ENCODE results near the gene KRT40.

Gene KRT40

GRCh38 chr17:40952154-40952553, 32.0 kb downstream of the KRT40 start:
- H3K23ac ChIP-seq (ENCODE audit: low read depth, low read length, poor library complexity): no peak overlapping the region
- H3K18ac ChIP-seq (ENCODE audit: low read length): no peak overlapping the region
- H3K4ac ChIP-seq (ENCODE audit: low read length): no peak overlapping the region
- no peak overlapping the region for H3K4me3 ChIP-seq (ENCODE audit: low read length in 2 of 2)
- H2AFZ ChIP-seq (ENCODE audit: low read length): no peak overlapping the region
- peaks cover 0 to 1% of the 10 kb centered on the region in 2 donors for H3K4me1 ChIP-seq (ENCODE audit: control insufficient read depth in 2 of 2, insufficient read depth in 1 of 2, low read depth in 1 of 2, low read length in 2 of 2)
- WGBS, 2 donors (ENCODE audit: extremely low coverage in 2 of 2, insufficient read length in 2 of 2, insufficient replicate concordance in 1 of 2): no CpG with 5 or more reads among the region's 2 CpGs
- no peak overlapping the region for H2AK5ac ChIP-seq (ENCODE audit: low read depth, low read length)
- H3K27ac ChIP-seq (replicated peaks; ENCODE audit: low read length): no peak overlapping the region
- no peak overlapping the region for H4K8ac ChIP-seq (ENCODE audit: low read depth, low read length)
- H3K14ac ChIP-seq (ENCODE audit: low read length): no peak overlapping the region
- no peak overlapping the region for H2BK120ac ChIP-seq (ENCODE audit: low read depth, low read length)
- DNase-seq (ENCODE audit: low spot score): no peak
- H4K91ac ChIP-seq (ENCODE audit: low read depth, low read length, poor library complexity): no peak overlapping the region
- H3K36me3 ChIP-seq (replicated peaks in 1 of 2; ENCODE audit: control insufficient read depth in 2 of 2, insufficient read depth in 2 of 2, low read length in 2 of 2): no peaks in the 10 kb centered on the region
- H3K79me1 ChIP-seq (ENCODE audit: low read depth, low read length): no peaks in the 10 kb centered on the region
- peaks cover 0 to 7% (median 0%) of the 10 kb centered on the region in 3 experiments for H3K27me3 ChIP-seq (ENCODE audit: control insufficient read depth in 3 of 3, insufficient read depth in 3 of 3, low read depth in 1 of 3, low read length in 3 of 3)
- H3K9me3 ChIP-seq (replicated peaks in 1 of 2; ENCODE audit: control insufficient read depth in 2 of 2, insufficient read depth in 1 of 2, low read depth in 1 of 2, low read length in 2 of 2): no peaks in the 10 kb centered on the region
- H3K4me2 ChIP-seq (ENCODE audit: insufficient read depth, low read length, poor library complexity, severe bottlenecking): no peak overlapping the region
- no peak overlapping the region for H3K9ac ChIP-seq (ENCODE audit: low read depth, low read length, poor library complexity)
- no peak overlapping the region for H2BK15ac ChIP-seq (ENCODE audit: low read length)
- H2BK5ac ChIP-seq (ENCODE audit: low read length): no peak overlapping the region
- H2BK12ac ChIP-seq (ENCODE audit: low read length): no peak overlapping the region

- no peak overlapping the region for H3K14ac ChIP-seq (ENCODE audit: low read length)
- H3K79me1 ChIP-seq (ENCODE audit: low read depth, low read length): no peaks in the 10 kb centered on the region
- H2AFZ ChIP-seq (ENCODE audit: low read length): no peak overlapping the region
- H2BK5ac ChIP-seq (ENCODE audit: low read length): no peak overlapping the region
- no peak overlapping the region for H3K4me2 ChIP-seq (ENCODE audit: insufficient read depth, low read length, poor library complexity, severe bottlenecking)
- no peak overlapping the region for H4K8ac ChIP-seq (ENCODE audit: low read depth, low read length)
- peaks cover 0 to 7% (median 0%) of the 10 kb centered on the region in 3 experiments for H3K27me3 ChIP-seq (ENCODE audit: control insufficient read depth in 3 of 3, insufficient read depth in 3 of 3, low read depth in 1 of 3, low read length in 3 of 3)
- H3K4ac ChIP-seq (ENCODE audit: low read length): no peak overlapping the region
- H3K4me1 ChIP-seq (ENCODE audit: control insufficient read depth in 2 of 2, insufficient read depth in 1 of 2, low read depth in 1 of 2, low read length in 2 of 2): peaks cover 0 to 3% of the 10 kb centered on the region in 2 donors
- H3K9me3 ChIP-seq (replicated peaks in 1 of 2; ENCODE audit: control insufficient read depth in 2 of 2, insufficient read depth in 1 of 2, low read depth in 1 of 2, low read length in 2 of 2): no peaks in the 10 kb centered on the region
- H3K27ac ChIP-seq (replicated peaks; ENCODE audit: low read length): no peak overlapping the region
- H2BK12ac ChIP-seq (ENCODE audit: low read length): no peak overlapping the region
- no peak overlapping the region for H4K91ac ChIP-seq (ENCODE audit: low read depth, low read length, poor library complexity)
- H3K23ac ChIP-seq (ENCODE audit: low read depth, low read length, poor library complexity): no peak overlapping the region
- no peaks in the 10 kb centered on the region for H3K36me3 ChIP-seq (replicated peaks in 1 of 2; ENCODE audit: control insufficient read depth in 2 of 2, insufficient read depth in 2 of 2, low read length in 2 of 2)
- no peak overlapping the region for H2AK5ac ChIP-seq (ENCODE audit: low read depth, low read length)
- H2BK120ac ChIP-seq (ENCODE audit: low read depth, low read length): no peak overlapping the region
- H3K9ac ChIP-seq (ENCODE audit: low read depth, low read length, poor library complexity): no peak overlapping the region
- H3K18ac ChIP-seq (ENCODE audit: low read length): no peak overlapping the region
- no peak for DNase-seq (ENCODE audit: low spot score)
- H3K4me3 ChIP-seq (ENCODE audit: low read length in 2 of 2): no peak overlapping the region
- no peak overlapping the region for H2BK15ac ChIP-seq (ENCODE audit: low read length)
- no CpG with 5 or more reads among the region's 2 CpGs for WGBS, 2 donors (ENCODE audit: extremely low coverage in 2 of 2, insufficient read length in 2 of 2, insufficient replicate concordance in 1 of 2)
These were observed 33.0 kb downstream of the KRT40 start for GRCh38 chr17:40951011-40951622.

- no peaks in the 10 kb centered on the region for H3K79me1 ChIP-seq (ENCODE audit: low read depth, low read length)
These were observed 34.0 kb downstream of the KRT40 start for GRCh38 chr17:40950176-40950575.

GRCh38 chr17:40949418-40949817, 34.7 kb downstream of the KRT40 start:
- no peak overlapping the region for H4K8ac ChIP-seq (ENCODE audit: low read depth, low read length)
- no CpG with 5 or more reads among the region's 10 CpGs for WGBS, 2 donors (ENCODE audit: extremely low coverage in 2 of 2, insufficient read length in 2 of 2, insufficient replicate concordance in 1 of 2)
- H3K27me3 ChIP-seq (ENCODE audit: control insufficient read depth in 3 of 3, insufficient read depth in 3 of 3, low read depth in 1 of 3, low read length in 3 of 3): peaks cover 0 to 7% (median 0%) of the 10 kb centered on the region in 3 experiments
- peak; percentile 18 for DNase-seq (ENCODE audit: low spot score)
- H3K4me3 ChIP-seq (ENCODE audit: low read length in 2 of 2): no peak overlapping the region
- no peak overlapping the region for H3K23ac ChIP-seq (ENCODE audit: low read depth, low read length, poor library complexity)
- H3K27ac ChIP-seq (replicated peaks; ENCODE audit: low read length): peak overlapping the region; percentile 22
- H3K18ac ChIP-seq (ENCODE audit: low read length): no peak overlapping the region
- H3K9ac ChIP-seq (ENCODE audit: low read depth, low read length, poor library complexity): no peak overlapping the region
- H2BK12ac ChIP-seq (ENCODE audit: low read length): no peak overlapping the region
- H3K79me1 ChIP-seq (ENCODE audit: low read depth, low read length): no peaks in the 10 kb centered on the region
- H3K9me3 ChIP-seq (replicated peaks in 1 of 2; ENCODE audit: control insufficient read depth in 2 of 2, insufficient read depth in 1 of 2, low read depth in 1 of 2, low read length in 2 of 2): no peaks in the 10 kb centered on the region
- no peaks in the 10 kb centered on the region for H3K36me3 ChIP-seq (replicated peaks in 1 of 2; ENCODE audit: control insufficient read depth in 2 of 2, insufficient read depth in 2 of 2, low read length in 2 of 2)
- peak overlapping the region; percentile 8 for H2AFZ ChIP-seq (ENCODE audit: low read length)
- no peak overlapping the region for H2AK5ac ChIP-seq (ENCODE audit: low read depth, low read length)
- no peak overlapping the region for H2BK120ac ChIP-seq (ENCODE audit: low read depth, low read length)
- no peak overlapping the region for H2BK15ac ChIP-seq (ENCODE audit: low read length)
- H3K4ac ChIP-seq (ENCODE audit: low read length): no peak overlapping the region
- H4K91ac ChIP-seq (ENCODE audit: low read depth, low read length, poor library complexity): no peak overlapping the region
- no peak overlapping the region for H3K14ac ChIP-seq (ENCODE audit: low read length)
- H3K4me1 ChIP-seq (ENCODE audit: control insufficient read depth in 2 of 2, insufficient read depth in 1 of 2, low read depth in 1 of 2, low read length in 2 of 2): peaks cover 0 to 9% of the 10 kb centered on the region in 2 donors
- no peak overlapping the region for H2BK5ac ChIP-seq (ENCODE audit: low read length)
- H3K4me2 ChIP-seq (ENCODE audit: insufficient read depth, low read length, poor library complexity, severe bottlenecking): no peak overlapping the region

More at GRCh38 chr17:40950176-40950575, 34.0 kb downstream of the KRT40 start:
- H3K4me3 ChIP-seq (ENCODE audit: low read length in 2 of 2): no peak overlapping the region
- no peak overlapping the region for H2BK15ac ChIP-seq (ENCODE audit: low read length)
- H3K18ac ChIP-seq (ENCODE audit: low read length): no peak overlapping the region
- no peak overlapping the region for H2BK120ac ChIP-seq (ENCODE audit: low read depth, low read length)
- no peaks in the 10 kb centered on the region for H3K36me3 ChIP-seq (replicated peaks in 1 of 2; ENCODE audit: control insufficient read depth in 2 of 2, insufficient read depth in 2 of 2, low read length in 2 of 2)
- H3K9me3 ChIP-seq (replicated peaks in 1 of 2; ENCODE audit: control insufficient read depth in 2 of 2, insufficient read depth in 1 of 2, low read depth in 1 of 2, low read length in 2 of 2): no peaks in the 10 kb centered on the region
- peaks cover 0 to 6% of the 10 kb centered on the region in 2 donors for H3K4me1 ChIP-seq (ENCODE audit: control insufficient read depth in 2 of 2, insufficient read depth in 1 of 2, low read depth in 1 of 2, low read length in 2 of 2)
- H3K27me3 ChIP-seq (ENCODE audit: control insufficient read depth in 3 of 3, insufficient read depth in 3 of 3, low read depth in 1 of 3, low read length in 3 of 3): peaks cover 0 to 7% (median 0%) of the 10 kb centered on the region in 3 experiments
- H4K91ac ChIP-seq (ENCODE audit: low read depth, low read length, poor library complexity): no peak overlapping the region
- no peak overlapping the region for H3K9ac ChIP-seq (ENCODE audit: low read depth, low read length, poor library complexity)
- no peak overlapping the region for H4K8ac ChIP-seq (ENCODE audit: low read depth, low read length)
- H3K23ac ChIP-seq (ENCODE audit: low read depth, low read length, poor library complexity): no peak overlapping the region
- H3K4ac ChIP-seq (ENCODE audit: low read length): no peak overlapping the region
- no peak overlapping the region for H3K27ac ChIP-seq (replicated peaks; ENCODE audit: low read length)
- H2AFZ ChIP-seq (ENCODE audit: low read length): no peak overlapping the region
- H3K14ac ChIP-seq (ENCODE audit: low read length): no peak overlapping the region
- no peak overlapping the region for H2BK12ac ChIP-seq (ENCODE audit: low read length)
- DNase-seq (ENCODE audit: low spot score): no peak
- WGBS, 2 donors (ENCODE audit: extremely low coverage in 2 of 2, insufficient read length in 2 of 2, insufficient replicate concordance in 1 of 2): 100% methylated on average over 1 of the region's 7 CpGs; no CpG with 5 or more reads in 1 of the 2 donors
- H2BK5ac ChIP-seq (ENCODE audit: low read length): no peak overlapping the region
- H2AK5ac ChIP-seq (ENCODE audit: low read depth, low read length): no peak overlapping the region
- H3K4me2 ChIP-seq (ENCODE audit: insufficient read depth, low read length, poor library complexity, severe bottlenecking): no peak overlapping the region

All from neuronal stem cell (in vitro differentiated cells).